ENCODE data around the gene APCDD1L. TPM values are rescaled to one million over a fixed set of nuclear protein-coding genes. Genes with fewer than 3 reads are reported as not detected.

Gene APCDD1L
- total RNA-seq, 2 experiments from 2014 or later = not detected

- H3K27ac Mint-ChIP-seq = no peak overlapping the region
- no peak for ATAC-seq
- POLR2A ChIA-PET = no interaction called here
- peaks cover 11% of the 10 kb centered on the region for H3K27me3 Mint-ChIP-seq (ENCODE audit: low read depth)
- no peak overlapping the region for H3K4me3 Mint-ChIP-seq
- no peak for DNase-seq
- H3K4me1 Mint-ChIP-seq (ENCODE audit: low read depth) = no peaks in the 10 kb centered on the region
- H3K36me3 Mint-ChIP-seq (ENCODE audit: low read depth) = no peaks in the 10 kb centered on the region
- CTCF ChIA-PET = no interaction called here
- H3K9me3 Mint-ChIP-seq (ENCODE audit: insufficient read depth) = no peaks in the 10 kb centered on the region
These were observed 35.3 kb upstream of the APCDD1L start for GRCh38 chr20:58550275-58551059.

- ATAC-seq = no peak
- peaks cover 9% of the 10 kb centered on the region for H3K27me3 Mint-ChIP-seq (ENCODE audit: low read depth)
- ChIA-PET CTCF (no interaction called here), POLR2A (no interaction called here)
- H3K4me1 Mint-ChIP-seq (ENCODE audit: low read depth) = no peaks in the 10 kb centered on the region
- H3K36me3 Mint-ChIP-seq (ENCODE audit: low read depth) = no peaks in the 10 kb centered on the region
- no peaks in the 10 kb centered on the region for H3K9me3 Mint-ChIP-seq (ENCODE audit: insufficient read depth)
- H3K27ac Mint-ChIP-seq = no peak overlapping the region
- no peak for DNase-seq
- H3K4me3 Mint-ChIP-seq = no peak overlapping the region
These were observed 34.3 kb upstream of the APCDD1L start for GRCh38 chr20:58549231-58550209.

- ChIA-PET POLR2A (no interaction called here), CTCF (no interaction called here)
- no peaks in the 10 kb centered on the region for H3K9me3 Mint-ChIP-seq (ENCODE audit: insufficient read depth)
- no peaks in the 10 kb centered on the region for H3K36me3 Mint-ChIP-seq (ENCODE audit: low read depth)
- peaks cover 7% of the 10 kb centered on the region for H3K27me3 Mint-ChIP-seq (ENCODE audit: low read depth)
- no peak overlapping the region for H3K27ac Mint-ChIP-seq
- H3K4me1 Mint-ChIP-seq (ENCODE audit: low read depth) = no peaks in the 10 kb centered on the region
- DNase-seq (no peak), ATAC-seq (no peak)
- no peak overlapping the region for H3K4me3 Mint-ChIP-seq
These were observed 32.6 kb upstream of the APCDD1L start for GRCh38 chr20:58547623-58548475.

DNA sequence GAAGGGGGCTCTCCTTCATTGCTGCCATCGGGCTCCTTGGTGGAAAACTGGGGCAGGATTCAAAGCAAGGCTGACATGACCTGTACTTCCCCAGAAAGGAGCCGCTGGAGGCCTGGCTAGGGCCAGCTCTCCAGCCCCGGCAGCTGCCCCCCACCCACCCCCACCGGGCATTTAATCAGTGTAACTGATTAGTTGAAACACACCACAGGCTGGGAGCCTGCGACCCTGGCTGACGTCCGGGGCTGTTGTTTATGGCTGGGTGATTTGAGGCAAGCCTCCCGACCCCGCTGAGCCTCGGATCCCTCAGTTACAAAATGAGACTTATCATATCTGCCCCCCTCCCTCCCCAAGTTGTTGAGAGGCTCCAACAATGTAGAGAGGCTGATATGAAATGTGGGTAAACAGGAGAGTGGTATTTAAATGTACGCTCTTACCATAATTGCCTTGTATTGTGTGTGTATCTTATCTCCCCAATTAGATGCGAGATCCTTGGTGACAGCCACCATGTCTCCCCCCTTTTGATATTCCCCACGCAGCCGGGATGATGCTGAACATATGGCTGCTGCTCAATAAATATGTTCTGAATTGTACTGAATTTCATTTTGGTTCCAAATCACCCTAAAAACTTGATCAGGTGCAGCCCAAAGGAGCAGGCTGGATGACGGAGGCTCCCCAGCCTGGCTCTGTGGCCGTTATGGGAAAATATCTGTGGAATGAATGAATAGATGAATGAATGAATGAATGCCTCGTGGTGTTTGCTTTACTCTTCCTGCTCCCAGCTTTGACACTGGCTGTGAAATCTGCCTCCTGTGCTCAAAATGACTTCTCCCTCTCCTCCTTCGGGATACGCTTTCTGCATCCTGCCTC is 31.8 kb upstream of the APCDD1L start:
- H3K27ac Mint-ChIP-seq = no peak overlapping the region
- H3K4me1 Mint-ChIP-seq (ENCODE audit: low read depth) = no peaks in the 10 kb centered on the region
- no peaks in the 10 kb centered on the region for H3K36me3 Mint-ChIP-seq (ENCODE audit: low read depth)
- no peak overlapping the region for H3K4me3 Mint-ChIP-seq
- ATAC-seq = no peak
- peaks cover 7% of the 10 kb centered on the region for H3K27me3 Mint-ChIP-seq (ENCODE audit: low read depth)
- CTCF ChIA-PET = no interaction called here
- H3K9me3 Mint-ChIP-seq (ENCODE audit: insufficient read depth) = no peaks in the 10 kb centered on the region
- DNase-seq = no peak
- POLR2A ChIA-PET = no interaction called here

GRCh38 chr20:58546416-58546711 is 31.2 kb upstream of the APCDD1L start:
- CTCF ChIA-PET = no interaction called here
- H3K4me1 Mint-ChIP-seq (ENCODE audit: low read depth) = no peaks in the 10 kb centered on the region

DNA sequence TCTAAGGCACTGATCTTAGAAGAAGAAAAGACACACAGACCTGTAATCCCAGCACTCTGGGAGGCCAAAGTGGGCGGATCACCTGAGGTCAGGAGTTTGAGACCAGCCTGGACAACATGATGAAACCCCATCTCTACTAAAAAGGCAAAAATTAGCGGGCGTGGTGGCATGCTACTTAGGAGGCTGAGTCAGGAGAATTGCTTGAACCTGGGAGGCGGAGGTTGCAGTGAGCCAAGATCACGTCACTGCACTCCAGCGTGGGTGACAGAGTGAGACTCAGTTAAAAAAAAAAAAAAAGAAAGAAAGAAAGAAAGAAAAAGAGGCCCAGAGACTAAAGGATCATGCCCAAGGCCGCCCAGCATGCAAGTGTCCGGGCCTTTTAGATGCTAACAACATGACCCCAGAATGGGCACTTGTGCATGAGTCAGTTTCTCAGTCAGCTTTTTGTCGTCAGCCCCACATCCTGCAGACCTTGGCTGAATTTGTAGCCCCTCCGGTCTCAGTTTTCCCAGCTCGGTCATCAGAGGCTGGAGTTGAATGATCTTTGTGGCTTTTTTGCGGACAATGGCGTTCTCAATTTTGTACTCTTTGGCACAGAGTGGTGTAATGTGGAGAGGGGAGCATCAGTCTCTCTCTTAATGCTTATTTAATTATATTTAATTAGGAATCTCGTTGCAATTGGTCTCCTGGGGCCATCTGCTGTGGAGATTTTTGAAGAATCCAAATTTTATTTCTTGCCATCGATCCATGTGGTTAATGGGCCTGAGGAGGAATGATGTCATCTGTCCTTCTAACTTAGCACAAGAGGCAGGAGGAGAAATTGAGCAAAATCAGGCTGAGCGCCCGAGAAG is 30.6 kb upstream of the APCDD1L start:
- CTCF ChIA-PET = no interaction called here

More at GRCh38 chr20:58546416-58546711, 31.2 kb upstream of the APCDD1L start:
- POLR2A ChIA-PET = no interaction called here
- Mint-ChIP-seq H3K27me3 (ENCODE audit: low read depth) (peaks cover 7% of the 10 kb centered on the region), H3K9me3 (ENCODE audit: insufficient read depth) (no peaks in the 10 kb centered on the region), H3K36me3 (ENCODE audit: low read depth) (no peaks in the 10 kb centered on the region), H3K27ac (no peak overlapping the region), H3K4me3 (no peak overlapping the region)
- DNase-seq (no peak), ATAC-seq (no peak)

DNA sequence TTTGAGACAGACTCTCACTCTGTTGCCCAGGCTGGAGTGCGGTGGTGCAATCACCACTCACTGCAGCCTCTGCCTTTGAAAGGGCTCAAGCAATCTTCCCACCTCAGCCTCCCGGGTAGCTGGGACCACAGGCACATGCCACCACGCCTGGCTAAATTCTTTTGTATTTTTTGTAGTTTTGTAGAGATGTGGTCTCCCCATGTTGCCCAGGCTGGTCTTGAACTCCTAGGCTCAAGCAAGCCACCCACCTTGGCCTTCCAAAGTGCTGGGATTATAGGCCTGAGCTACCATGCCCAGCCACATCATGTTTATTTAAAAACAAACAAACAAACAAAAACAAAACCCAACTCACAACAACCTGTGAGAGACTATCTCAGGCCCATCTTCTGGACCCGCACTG is 29.7 kb upstream of the APCDD1L start:
- H3K27ac Mint-ChIP-seq = no peak overlapping the region
- H3K36me3 Mint-ChIP-seq (ENCODE audit: low read depth) = no peaks in the 10 kb centered on the region
- no peak for DNase-seq
- ChIA-PET CTCF (no interaction called here), POLR2A (no interaction called here)
- no peaks in the 10 kb centered on the region for H3K9me3 Mint-ChIP-seq (ENCODE audit: insufficient read depth)
- ATAC-seq = no peak
- no peaks in the 10 kb centered on the region for H3K4me1 Mint-ChIP-seq (ENCODE audit: low read depth)
- H3K27me3 Mint-ChIP-seq (ENCODE audit: low read depth) = peaks cover 9% of the 10 kb centered on the region
- H3K4me3 Mint-ChIP-seq = no peak overlapping the region

More for the DNA sequence above, 30.6 kb upstream of the APCDD1L start:
- Mint-ChIP-seq H3K9me3 (ENCODE audit: insufficient read depth) (no peaks in the 10 kb centered on the region), H3K4me3 (no peak overlapping the region), H3K36me3 (ENCODE audit: low read depth) (no peaks in the 10 kb centered on the region), H3K27me3 (ENCODE audit: low read depth) (peaks cover 7% of the 10 kb centered on the region), H3K4me1 (ENCODE audit: low read depth) (no peaks in the 10 kb centered on the region), H3K27ac (no peak overlapping the region)
- POLR2A ChIA-PET = no interaction called here
- DNase-seq (no peak), ATAC-seq (no peak)

DNA sequence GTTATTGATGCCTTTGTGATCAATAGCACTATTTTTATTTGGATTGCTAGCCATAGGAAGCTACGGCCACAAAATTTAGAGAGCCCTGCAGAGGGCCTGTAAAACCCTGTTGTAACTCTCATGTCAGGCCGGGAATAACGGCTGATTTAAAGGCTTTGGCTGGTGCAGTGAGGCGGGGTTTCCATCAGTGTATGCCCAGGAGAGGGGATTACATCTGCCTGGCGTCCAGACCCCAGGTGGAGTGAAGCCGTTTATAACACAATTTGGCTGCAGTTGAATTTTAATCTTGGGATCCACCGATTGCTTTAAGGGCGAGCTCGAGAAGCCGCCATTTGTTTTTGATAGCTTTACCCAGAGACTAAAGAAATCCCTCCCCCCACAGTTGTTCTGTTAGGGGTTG is 29.1 kb upstream of the APCDD1L start:
- H3K4me1 Mint-ChIP-seq (ENCODE audit: low read depth) = no peaks in the 10 kb centered on the region
- ATAC-seq (no peak), DNase-seq (no peak)
- no peaks in the 10 kb centered on the region for H3K36me3 Mint-ChIP-seq (ENCODE audit: low read depth)
- CTCF ChIA-PET = no interaction called here
- no peaks in the 10 kb centered on the region for H3K9me3 Mint-ChIP-seq (ENCODE audit: insufficient read depth)
- POLR2A ChIA-PET = no interaction called here
- H3K27me3 Mint-ChIP-seq (ENCODE audit: low read depth) = peaks cover 11% of the 10 kb centered on the region
- H3K4me3 Mint-ChIP-seq = no peak overlapping the region
- no peak overlapping the region for H3K27ac Mint-ChIP-seq

- Mint-ChIP-seq H3K36me3 (ENCODE audit: low read depth) (no peaks in the 10 kb centered on the region), H3K4me3 (no peak overlapping the region), H3K4me1 (ENCODE audit: low read depth) (no peaks in the 10 kb centered on the region), H3K27ac (no peak overlapping the region), H3K9me3 (ENCODE audit: insufficient read depth) (no peaks in the 10 kb centered on the region), H3K27me3 (ENCODE audit: low read depth) (peaks cover 9% of the 10 kb centered on the region)
- ATAC-seq = no peak
- ChIA-PET CTCF (no interaction called here), POLR2A (no interaction called here)
- no peak for DNase-seq
These were observed 28.1 kb upstream of the APCDD1L start for GRCh38 chr20:58543274-58543673.

GRCh38 chr20:58542411-58543095 is 27.4 kb upstream of the APCDD1L start:
- ChIA-PET POLR2A (no interaction called here), CTCF (no interaction called here)
- Mint-ChIP-seq H3K36me3 (ENCODE audit: low read depth) (no peaks in the 10 kb centered on the region), H3K4me1 (ENCODE audit: low read depth) (no peaks in the 10 kb centered on the region), H3K4me3 (no peak overlapping the region), H3K27me3 (ENCODE audit: low read depth) (peaks cover 4% of the 10 kb centered on the region), H3K27ac (no peak overlapping the region), H3K9me3 (ENCODE audit: insufficient read depth) (peaks cover 7% of the 10 kb centered on the region)
- no peak for DNase-seq
- no peak for ATAC-seq
